ENCODE data around the gene SECISBP2L. TPM values are rescaled to one million over a fixed set of nuclear protein-coding genes. Genes with fewer than 3 reads are reported as not detected.

SECISBP2L gene
- total RNA-seq, 1 donor from 2014 or later: 58.9 TPM

DNA sequence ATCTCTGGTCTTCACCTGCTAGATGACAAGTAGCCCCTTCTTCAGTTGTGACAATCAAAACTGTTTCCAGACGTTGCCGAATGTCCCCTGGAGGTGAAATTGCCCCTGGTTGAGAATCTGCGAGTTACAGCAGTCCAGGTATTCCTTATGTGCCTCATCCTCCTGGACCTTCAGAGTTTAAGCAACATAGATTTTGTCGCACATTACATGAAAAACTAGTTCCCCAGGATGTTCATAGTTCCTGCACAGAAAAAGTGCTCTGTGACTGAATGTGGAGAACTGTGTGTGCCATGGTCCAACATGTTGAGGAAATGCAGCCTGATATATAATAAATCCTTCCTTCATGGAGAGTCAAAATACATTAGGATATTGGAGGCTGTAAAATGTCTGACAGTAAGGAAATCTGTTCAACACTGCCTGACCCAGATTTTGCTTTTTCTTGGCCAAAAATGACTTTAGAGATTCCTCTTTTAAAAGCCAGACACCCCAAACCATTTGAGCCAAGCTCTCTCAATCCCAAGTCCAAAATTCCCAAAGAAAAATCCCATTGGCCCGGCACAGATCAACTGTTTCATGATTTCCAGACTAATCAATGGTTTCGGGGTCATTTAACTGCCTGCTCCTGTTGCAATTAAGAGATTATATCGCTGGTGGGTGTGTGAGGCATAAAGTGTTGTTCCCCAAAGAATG lies 62.1 kb downstream of the SECISBP2L start:
- H3K9me3 Mint-ChIP-seq: no peaks in the 10 kb centered on the region
- no peak overlapping the region for H3K4me3 Mint-ChIP-seq
- peaks cover 3% of the 10 kb centered on the region for H3K36me3 Mint-ChIP-seq
- TF ChIP-seq, protein P1, sequence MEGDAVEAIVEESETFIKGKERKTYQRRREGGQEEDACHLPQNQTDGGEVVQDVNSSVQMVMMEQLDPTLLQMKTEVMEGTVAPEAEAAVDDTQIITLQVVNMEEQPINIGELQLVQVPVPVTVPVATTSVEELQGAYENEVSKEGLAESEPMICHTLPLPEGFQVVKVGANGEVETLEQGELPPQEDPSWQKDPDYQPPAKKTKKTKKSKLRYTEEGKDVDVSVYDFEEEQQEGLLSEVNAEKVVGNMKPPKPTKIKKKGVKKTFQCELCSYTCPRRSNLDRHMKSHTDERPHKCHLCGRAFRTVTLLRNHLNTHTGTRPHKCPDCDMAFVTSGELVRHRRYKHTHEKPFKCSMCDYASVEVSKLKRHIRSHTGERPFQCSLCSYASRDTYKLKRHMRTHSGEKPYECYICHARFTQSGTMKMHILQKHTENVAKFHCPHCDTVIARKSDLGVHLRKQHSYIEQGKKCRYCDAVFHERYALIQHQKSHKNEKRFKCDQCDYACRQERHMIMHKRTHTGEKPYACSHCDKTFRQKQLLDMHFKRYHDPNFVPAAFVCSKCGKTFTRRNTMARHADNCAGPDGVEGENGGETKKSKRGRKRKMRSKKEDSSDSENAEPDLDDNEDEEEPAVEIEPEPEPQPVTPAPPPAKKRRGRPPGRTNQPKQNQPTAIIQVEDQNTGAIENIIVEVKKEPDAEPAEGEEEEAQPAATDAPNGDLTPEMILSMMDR (IDR thresholded peaks at IDR 0.05; ENCODE audit: unreplicated experiment): no peak
- DNase-seq (ENCODE audit: low spot score in 2 of 2, unreplicated experiment in 2 of 2): no peak
- no peaks in the 10 kb centered on the region for H3K27me3 Mint-ChIP-seq (ENCODE audit: low read depth)
- peaks cover 26% of the 10 kb centered on the region for H3K4me1 Mint-ChIP-seq
- H3K27ac Mint-ChIP-seq: no peak overlapping the region

DNA sequence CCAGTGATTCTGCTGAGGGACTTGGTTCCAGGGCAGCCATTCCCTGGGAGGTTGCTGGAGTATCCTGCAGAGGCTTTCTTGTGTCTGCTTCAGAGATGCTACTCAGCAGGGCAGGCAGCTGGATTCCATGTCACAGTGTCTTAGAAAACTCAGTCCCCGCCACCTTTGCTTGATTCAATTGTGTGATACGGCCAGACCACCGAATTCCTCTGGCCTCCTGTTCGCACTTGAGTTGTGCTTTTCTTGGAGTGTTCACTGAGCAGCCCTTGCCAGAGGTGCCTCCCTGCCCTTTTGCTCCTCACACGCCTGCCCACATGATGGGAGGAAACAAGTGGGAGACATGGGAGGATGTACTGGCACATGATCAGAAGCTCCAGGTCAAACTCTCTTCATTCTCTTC lies 62.9 kb downstream of the SECISBP2L start:
- no peaks in the 10 kb centered on the region for H3K27me3 Mint-ChIP-seq (ENCODE audit: low read depth)
- peaks cover 33% of the 10 kb centered on the region for H3K4me1 Mint-ChIP-seq
- no peak for DNase-seq (ENCODE audit: low spot score in 2 of 2, unreplicated experiment in 2 of 2)
- H3K4me3 Mint-ChIP-seq: no peak overlapping the region
- H3K9me3 Mint-ChIP-seq: no peaks in the 10 kb centered on the region
- H3K36me3 Mint-ChIP-seq: peaks cover under 1% of the 10 kb centered on the region
- H3K27ac Mint-ChIP-seq: peak overlapping the region; percentile 27
- TF ChIP-seq, protein P1 (IDR thresholded peaks at IDR 0.05; ENCODE audit: unreplicated experiment): no peak

DNA sequence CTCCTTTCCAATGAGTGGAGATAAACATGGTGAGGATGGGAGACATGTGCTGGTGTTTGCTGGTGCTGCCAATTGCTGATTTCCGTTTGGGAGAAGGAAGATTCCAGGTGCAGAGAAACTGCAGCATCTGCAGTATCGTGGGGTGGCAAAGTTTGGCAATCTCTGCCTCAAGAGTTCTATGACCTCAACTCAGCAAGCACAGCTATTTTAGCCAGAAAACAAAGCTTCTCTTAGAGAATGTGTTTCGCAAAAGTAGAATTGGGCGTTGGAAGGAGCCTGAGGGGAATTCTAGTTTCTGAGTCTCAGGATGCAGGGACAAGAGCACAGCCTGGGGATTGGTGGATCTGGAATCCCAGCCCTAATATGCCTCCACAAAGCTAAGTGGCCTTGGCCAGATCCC lies 64.3 kb downstream of the SECISBP2L start:
- no peak for DNase-seq (ENCODE audit: low spot score in 2 of 2, unreplicated experiment in 2 of 2)
- Mint-ChIP-seq H3K4me3 (no peak overlapping the region), H3K27me3 (ENCODE audit: low read depth) (no peaks in the 10 kb centered on the region), H3K27ac (no peak overlapping the region), H3K9me3 (no peaks in the 10 kb centered on the region), H3K36me3 (no peaks in the 10 kb centered on the region), H3K4me1 (peaks cover 37% of the 10 kb centered on the region)
- TF ChIP-seq, protein P1 (IDR thresholded peaks at IDR 0.05; ENCODE audit: unreplicated experiment): no peak

DNA sequence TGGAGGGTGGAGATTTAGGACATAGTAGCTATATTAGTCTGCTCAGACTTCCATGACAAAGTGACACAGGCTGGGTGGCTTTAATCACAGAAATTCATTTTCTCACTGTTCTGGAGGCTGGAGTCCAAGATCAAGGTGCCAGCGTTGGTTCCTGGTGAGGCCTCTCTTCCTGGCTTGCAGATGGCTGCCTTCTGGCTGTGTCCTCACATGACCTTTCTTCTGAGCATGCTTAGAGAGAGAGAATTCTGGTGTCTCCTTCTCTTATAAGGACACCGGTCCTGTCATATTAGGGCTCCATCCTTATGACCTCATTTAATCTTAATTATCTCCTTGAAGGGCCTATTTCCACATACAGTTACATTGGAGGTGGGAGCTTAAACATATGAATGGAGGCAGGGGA lies 67.6 kb downstream of the SECISBP2L start:
- Mint-ChIP-seq H3K27me3 (ENCODE audit: low read depth) (no peaks in the 10 kb centered on the region), H3K27ac (peak overlapping the region; percentile 58), H3K9me3 (no peaks in the 10 kb centered on the region), H3K4me1 (peaks cover 31% of the 10 kb centered on the region), H3K36me3 (no peaks in the 10 kb centered on the region), H3K4me3 (no peak overlapping the region)
- no peak for DNase-seq (ENCODE audit: low spot score in 2 of 2, unreplicated experiment in 2 of 2)
- TF ChIP-seq, protein P1 (IDR thresholded peaks at IDR 0.05; ENCODE audit: unreplicated experiment): no peak

DNA sequence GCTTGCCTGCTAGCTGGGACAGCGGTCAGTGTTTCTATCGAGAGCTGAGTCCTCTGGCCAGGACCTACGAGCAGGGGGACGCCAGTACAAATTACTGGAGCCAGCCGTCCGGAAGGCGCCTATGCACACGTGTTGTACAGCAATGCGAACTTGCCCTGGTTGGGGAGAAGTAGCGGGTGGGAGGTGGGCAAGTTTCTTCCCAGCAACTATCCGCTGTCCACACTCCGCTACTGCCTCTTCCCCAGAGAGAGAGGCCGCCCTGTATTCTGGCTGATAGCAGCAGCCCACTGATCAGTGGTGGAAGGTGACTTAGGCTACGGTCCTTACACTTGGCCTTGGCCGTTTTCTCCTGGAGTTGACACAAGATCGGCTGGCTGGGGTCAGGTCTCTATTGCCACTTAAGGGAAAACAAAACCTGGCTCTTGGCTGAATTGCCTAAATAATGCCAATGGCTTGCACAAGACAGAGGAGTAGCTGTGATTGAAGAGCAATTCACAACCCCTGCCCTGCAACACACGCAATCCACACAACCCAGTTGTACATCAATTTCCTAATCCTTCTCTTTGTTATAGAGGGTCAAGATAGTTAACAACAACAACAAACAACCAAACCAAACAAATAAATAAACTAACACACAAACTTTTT lies 69.7 kb downstream of the SECISBP2L start:
- peak overlapping the region; percentile 67 for H3K4me3 Mint-ChIP-seq
- no peak for DNase-seq (ENCODE audit: low spot score in 2 of 2, unreplicated experiment in 2 of 2)
- H3K36me3 Mint-ChIP-seq: no peaks in the 10 kb centered on the region
- H3K9me3 Mint-ChIP-seq: no peaks in the 10 kb centered on the region
- TF ChIP-seq, protein P1 (IDR thresholded peaks at IDR 0.05; ENCODE audit: unreplicated experiment): no peak
- no peaks in the 10 kb centered on the region for H3K27me3 Mint-ChIP-seq (ENCODE audit: low read depth)
- H3K27ac Mint-ChIP-seq: peak overlapping the region; percentile 53
- H3K4me1 Mint-ChIP-seq: peaks cover 21% of the 10 kb centered on the region

All from mesothelial cell of epicardium (in vitro differentiated cells).